Hepatocyte (in vitro differentiated cells): ENCODE measurements around the gene ABCB1.

Source experiments
- EZH2 ChIP-seq: fragments of 200-600 bp; sonication (generic); IDR thresholded peaks from 2 replicates; pipeline ENCODE4 v1.6.1; 2016; ENCODE audit warnings: antibody characterized with exemption, mild to moderate bottlenecking, borderline replicate concordance
- EZH2phosphoT487 ChIP-seq: fragments of 200-600 bp; sonication (generic); IDR thresholded peaks from one replicate; pipeline ENCODE4 v1.6.1; 2018; ENCODE audit warnings: antibody characterized with exemption, mild to moderate bottlenecking, low read depth, moderate library complexity; ENCODE audit not compliant: unreplicated experiment, severe bottlenecking
- TF ChIP-seq, protein P1 (sequence below): fragments of 200-600 bp; sonication (generic); IDR thresholded peaks from 2 replicates; pipeline ENCODE4 v1.5.1; 2016; ENCODE audit warnings: antibody characterized with exemption, mild to moderate bottlenecking; ENCODE audit not compliant: poor library complexity

GRCh38 chr7:87600130-87601124, at the start of gene ABCB1:
- TF ChIP-seq, protein P1, sequence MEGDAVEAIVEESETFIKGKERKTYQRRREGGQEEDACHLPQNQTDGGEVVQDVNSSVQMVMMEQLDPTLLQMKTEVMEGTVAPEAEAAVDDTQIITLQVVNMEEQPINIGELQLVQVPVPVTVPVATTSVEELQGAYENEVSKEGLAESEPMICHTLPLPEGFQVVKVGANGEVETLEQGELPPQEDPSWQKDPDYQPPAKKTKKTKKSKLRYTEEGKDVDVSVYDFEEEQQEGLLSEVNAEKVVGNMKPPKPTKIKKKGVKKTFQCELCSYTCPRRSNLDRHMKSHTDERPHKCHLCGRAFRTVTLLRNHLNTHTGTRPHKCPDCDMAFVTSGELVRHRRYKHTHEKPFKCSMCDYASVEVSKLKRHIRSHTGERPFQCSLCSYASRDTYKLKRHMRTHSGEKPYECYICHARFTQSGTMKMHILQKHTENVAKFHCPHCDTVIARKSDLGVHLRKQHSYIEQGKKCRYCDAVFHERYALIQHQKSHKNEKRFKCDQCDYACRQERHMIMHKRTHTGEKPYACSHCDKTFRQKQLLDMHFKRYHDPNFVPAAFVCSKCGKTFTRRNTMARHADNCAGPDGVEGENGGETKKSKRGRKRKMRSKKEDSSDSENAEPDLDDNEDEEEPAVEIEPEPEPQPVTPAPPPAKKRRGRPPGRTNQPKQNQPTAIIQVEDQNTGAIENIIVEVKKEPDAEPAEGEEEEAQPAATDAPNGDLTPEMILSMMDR = no peak
- TF ChIP-seq EZH2 (peak; percentile 81), EZH2phosphoT487 (no peak)
